SIG-M5 (cell line): ENCODE results near the gene SCNN1B.

ENCODE experiments used
- DNase-seq: peaks from one replicate; lab custom pipeline; 2025; lab: John Stamatoyannopoulos, UW

SCNN1B gene

GRCh38 chr16:23321206-23321875 lies 19.2 kb downstream of the SCNN1B start:
- DNase-seq: no peak

GRCh38 chr16:23323224-23324030 lies 21.3 kb downstream of the SCNN1B start:
- no peak for DNase-seq

DNA sequence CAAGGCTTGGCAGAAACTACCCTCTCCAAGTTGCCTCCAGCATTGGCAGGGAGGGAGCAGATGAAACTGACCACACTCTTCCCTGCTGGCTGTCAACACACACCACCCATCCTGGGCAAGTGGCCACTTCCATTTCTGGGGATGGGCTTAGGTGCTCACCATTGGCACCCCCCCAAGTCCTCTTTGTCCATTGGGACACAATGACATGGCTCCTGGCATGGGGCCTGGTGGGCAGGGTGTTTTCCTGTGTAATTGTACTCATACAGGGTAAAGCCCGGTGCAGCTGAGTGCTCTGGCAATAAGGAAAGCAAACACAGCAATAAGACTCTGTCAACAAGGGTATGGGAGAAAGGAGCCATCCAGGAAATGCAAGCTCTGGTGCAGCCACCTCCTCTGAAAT lies 22.6 kb downstream of the SCNN1B start:
- no peak for DNase-seq

DNA sequence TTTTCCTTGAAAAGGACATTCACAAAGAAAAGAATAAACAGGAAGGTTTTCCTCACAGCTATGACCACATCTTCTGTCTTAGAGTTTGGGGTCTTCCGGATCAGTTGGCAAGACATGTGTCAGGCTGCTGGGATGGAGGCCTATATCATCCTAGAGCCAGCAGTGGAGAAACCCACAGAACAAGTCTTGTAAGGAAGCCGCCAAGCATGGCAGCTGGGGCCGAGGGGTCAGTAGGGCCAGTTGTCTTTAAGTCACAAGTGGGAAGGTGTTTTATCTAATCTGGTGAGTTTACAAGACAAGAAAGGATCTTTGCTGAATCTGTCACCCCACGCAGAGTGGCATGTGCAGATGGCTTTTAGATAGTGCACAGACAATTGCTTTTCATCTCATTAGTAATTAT lies 25.7 kb downstream of the SCNN1B start:
- DNase-seq: no peak

DNA sequence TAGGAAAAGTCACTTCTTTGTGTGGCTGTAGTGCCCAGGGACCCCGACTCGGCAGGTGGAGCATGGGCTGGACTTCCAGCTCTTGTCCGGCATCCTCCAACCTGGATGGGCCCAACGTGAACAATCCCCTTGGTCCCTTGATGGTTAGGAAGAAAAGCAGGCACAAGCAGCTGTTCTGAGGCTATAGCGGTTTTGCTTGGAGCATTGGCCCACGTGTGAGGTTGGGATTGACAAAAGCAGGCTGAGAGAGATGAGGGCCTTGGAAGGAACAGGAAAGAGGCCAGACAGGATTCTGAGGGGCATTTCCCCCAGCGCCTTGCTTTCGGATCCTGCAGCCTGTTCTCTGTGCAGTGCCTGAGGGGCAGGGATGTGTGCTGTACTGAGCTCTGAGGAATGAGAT lies 28.1 kb downstream of the SCNN1B start:
- DNase-seq: no peak

DNA sequence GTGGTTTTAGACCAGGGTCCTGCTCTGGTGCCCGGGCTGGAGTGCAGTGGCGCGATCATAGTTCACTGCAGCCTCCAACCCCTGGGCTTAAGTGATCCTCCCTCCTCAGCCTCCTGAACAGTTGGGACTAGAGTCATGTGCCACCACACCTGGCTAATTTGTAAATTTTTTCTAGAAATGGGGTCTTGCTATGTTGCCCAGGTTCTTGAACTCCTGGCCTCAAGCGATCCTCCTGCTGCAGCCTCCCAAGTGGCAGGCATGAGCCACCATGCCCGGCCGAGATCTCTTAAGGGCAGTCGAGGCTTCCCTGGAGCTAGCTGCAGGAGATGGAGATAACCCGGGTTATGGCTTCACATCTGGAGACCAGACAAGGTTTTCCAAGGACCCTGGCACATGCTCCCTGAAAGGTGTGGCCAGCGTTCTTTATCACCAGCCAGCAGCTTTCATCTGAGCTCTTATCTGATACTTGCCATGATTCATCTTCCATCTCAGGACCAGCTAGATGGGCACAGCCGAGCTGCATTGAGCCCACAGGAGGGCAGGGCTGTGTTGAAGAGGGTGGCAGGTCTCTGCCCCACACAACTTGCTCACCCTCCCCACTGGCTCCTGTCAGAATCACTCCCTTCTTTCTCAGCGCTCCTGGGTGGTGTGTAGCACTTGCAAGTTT lies 28.6 kb downstream of the SCNN1B start:
- no peak for DNase-seq

DNA sequence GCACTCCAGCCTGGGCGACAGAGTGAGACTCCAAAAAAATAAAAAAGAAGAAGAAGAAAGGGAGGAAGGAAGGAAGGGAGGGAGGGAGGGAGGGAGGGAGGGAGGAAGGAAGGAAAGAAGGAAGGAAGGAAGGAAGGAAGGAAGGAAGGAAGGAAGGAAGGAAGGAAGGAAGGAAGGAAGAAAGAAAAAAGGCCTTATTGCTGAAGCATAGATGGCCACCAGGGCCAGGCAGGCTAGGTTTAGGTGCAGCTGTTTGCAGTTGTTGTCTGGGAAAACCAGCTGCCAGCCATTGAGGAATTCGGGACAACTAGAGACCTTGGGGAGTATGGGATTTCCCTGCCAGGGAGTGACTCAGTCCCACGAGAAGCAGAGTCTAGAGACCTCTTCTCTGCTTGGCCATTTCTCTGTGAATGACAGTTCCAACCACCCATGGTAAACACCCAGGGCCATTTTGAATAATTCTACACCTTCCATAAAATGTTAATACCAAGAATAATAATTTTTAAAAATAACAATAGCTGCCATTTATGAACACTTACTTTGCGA lies 31.0 kb downstream of the SCNN1B start:
- DNase-seq: no peak

DNA sequence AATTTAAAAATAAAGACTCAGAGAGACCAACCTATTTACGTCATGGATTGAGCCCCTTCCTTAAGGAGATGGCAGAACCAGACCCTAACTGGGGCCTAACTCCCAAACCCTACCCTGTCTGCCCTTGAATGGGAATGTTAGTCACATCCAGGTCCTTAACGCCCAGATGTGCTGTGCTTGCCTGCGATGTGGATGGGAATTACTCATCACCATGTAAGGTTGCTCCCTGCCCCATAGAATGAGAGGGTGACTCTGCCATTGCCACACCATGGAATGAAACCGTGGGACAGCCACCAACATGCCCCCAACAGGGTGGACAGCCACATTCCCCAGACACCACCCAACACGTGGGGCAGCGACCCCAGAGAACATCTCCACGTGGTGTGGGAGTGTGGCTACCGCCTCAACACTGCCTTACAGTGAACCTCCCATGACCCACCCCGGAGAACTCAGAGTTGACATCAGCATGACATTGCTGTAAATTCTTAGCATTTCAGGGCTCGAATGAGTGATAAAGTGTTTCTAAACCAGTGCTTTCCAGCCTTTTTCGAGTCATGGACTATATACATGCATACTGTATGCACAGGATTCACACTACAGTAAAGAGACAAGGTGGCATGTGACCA lies 31.8 kb downstream of the SCNN1B start:
- DNase-seq: no peak

DNA sequence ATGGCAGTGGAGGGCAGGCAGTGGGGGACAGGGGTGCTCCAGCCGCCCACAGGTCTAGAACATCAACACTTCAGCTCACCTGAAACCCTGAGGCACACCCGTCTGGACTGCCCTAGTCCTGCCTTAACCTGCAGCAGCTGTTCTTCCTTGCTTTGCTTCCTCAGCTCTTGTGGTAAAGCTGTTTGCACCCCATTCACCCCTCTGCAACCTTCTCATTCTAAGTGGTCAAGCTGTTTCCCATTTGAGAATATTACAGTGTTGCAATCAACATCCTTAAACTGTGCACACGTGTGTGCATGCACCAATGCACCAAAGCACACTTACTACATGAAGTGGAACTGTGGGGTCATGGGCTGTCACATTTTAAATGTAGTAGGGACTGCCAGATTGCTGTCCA lies 32.4 kb downstream of the SCNN1B start:
- DNase-seq: no peak

DNA sequence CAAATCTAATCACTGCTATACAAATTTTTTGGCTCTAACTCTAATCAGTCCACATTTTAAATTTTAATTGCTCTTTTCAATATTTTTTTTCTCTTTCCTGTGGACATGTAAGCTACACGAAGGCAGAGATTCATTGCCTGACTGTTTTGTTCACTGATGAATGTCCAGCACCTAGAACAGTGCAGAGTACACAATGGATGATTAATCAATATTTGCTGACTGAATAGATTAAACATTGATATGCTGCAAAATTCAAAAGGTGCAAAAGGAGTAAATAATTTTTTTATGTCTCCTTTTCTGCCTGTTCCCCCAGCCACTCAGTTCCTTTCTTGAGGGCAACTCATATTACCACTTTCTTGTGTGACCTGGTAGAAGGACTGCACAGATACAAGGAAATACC lies 32.8 kb downstream of the SCNN1B start:
- DNase-seq: no peak

GRCh38 chr16:23337836-23338550 lies 35.9 kb downstream of the SCNN1B start:
- no peak for DNase-seq

- DNase-seq: no peak
Measured at GRCh38 chr16:23339787-23340186, 37.7 kb downstream of the SCNN1B start.

GRCh38 chr16:23342083-23342640 lies 40.1 kb downstream of the SCNN1B start:
- DNase-seq: no peak

- DNase-seq: no peak
Measured at GRCh38 chr16:23343643-23344612, 41.8 kb downstream of the SCNN1B start.

GRCh38 chr16:23345237-23345636 lies 43.1 kb downstream of the SCNN1B start:
- DNase-seq: no peak

DNA sequence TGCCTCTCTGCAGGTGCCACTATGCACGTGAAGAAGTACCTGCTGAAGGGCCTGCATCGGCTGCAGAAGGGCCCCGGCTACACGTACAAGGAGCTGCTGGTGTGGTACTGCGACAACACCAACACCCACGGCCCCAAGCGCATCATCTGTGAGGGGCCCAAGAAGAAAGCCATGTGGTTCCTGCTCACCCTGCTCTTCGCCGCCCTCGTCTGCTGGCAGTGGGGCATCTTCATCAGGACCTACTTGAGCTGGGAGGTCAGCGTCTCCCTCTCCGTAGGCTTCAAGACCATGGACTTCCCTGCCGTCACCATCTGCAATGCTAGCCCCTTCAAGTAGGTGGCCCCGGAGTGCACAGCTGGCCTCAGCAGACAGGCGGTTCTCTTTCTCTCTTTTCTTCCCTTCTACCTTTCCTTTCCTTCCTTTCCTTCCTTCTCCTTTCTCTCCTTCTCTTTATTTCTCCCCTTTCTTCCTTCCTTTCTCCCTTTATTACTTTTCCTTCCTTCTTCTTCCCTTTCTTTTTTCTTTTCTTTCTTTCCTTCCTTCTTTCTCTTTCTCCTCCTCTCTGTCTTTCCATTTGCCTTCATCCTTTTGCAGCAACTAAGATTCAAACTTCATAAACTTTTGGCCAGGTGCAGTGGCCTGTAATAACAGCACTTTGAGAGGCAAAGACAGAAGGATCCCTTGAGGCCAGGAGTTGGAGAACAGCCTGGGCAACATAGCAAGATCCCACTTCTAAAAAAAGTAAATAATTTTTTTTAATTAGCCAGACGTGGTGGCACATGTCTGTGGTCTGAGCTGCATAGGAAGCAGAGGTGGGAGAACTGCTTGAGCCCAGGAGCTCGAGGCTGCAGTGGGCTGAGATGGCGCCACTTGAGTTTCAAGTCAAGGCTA lies 46.7 kb downstream of the SCNN1B start:
- DNase-seq: no peak

GRCh38 chr16:23351360-23351759 lies 49.3 kb downstream of the SCNN1B start:
- DNase-seq: no peak

DNA sequence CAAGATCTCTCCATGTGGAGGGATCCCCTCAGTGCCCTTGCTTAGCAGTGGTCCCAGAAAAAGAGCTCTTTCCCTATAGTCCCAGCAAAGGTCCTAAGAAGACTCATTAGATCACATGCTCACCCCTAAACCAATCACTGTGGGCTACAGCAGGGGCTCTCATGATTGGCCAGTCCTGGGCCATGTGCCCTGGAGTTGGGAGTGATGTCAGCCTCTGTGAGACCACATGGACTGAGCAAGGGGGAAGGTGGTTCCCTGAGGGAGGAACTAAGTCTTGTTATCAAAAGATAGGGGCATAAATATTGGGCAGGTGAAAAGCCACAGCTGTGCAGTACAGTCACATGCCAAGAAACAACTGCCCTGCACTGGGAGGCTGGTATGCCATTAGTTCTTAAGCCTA lies 51.3 kb downstream of the SCNN1B start:
- DNase-seq: no peak

GRCh38 chr16:23354246-23354645 lies 52.1 kb downstream of the SCNN1B start:
- DNase-seq: no peak
